ENCODE measurements around the gene JAGN1.

GRCh38 chr3:9932843-9933560, 42.6 kb downstream of the JAGN1 start:
- peak; percentile 88 for TF ChIP-seq CTCF (IDR thresholded peaks at IDR 0.05)
- no peak for TF ChIP-seq POLR2AphosphoS5 (IDR thresholded peaks at IDR 0.05; ENCODE audit: low read depth, low read length)
- TF ChIP-seq, protein P1, sequence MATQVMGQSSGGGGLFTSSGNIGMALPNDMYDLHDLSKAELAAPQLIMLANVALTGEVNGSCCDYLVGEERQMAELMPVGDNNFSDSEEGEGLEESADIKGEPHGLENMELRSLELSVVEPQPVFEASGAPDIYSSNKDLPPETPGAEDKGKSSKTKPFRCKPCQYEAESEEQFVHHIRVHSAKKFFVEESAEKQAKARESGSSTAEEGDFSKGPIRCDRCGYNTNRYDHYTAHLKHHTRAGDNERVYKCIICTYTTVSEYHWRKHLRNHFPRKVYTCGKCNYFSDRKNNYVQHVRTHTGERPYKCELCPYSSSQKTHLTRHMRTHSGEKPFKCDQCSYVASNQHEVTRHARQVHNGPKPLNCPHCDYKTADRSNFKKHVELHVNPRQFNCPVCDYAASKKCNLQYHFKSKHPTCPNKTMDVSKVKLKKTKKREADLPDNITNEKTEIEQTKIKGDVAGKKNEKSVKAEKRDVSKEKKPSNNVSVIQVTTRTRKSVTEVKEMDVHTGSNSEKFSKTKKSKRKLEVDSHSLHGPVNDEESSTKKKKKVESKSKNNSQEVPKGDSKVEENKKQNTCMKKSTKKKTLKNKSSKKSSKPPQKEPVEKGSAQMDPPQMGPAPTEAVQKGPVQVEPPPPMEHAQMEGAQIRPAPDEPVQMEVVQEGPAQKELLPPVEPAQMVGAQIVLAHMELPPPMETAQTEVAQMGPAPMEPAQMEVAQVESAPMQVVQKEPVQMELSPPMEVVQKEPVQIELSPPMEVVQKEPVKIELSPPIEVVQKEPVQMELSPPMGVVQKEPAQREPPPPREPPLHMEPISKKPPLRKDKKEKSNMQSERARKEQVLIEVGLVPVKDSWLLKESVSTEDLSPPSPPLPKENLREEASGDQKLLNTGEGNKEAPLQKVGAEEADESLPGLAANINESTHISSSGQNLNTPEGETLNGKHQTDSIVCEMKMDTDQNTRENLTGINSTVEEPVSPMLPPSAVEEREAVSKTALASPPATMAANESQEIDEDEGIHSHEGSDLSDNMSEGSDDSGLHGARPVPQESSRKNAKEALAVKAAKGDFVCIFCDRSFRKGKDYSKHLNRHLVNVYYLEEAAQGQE (IDR thresholded peaks at IDR 0.05; ENCODE audit: insufficient read depth in 1 of 2, low read depth in 2 of 2, low read length in 1 of 2), result no peak
